B cell (primary cell): ENCODE results near the gene PPP2R5A.

Source experiments
- EZH2 ChIP-seq: IDR thresholded peaks from 2 replicates; pipeline ENCODE4 v1.6.1; 2012; ENCODE audit warnings: borderline replicate concordance, low read depth, mild to moderate bottlenecking, moderate library complexity, low read length; ENCODE audit not compliant: insufficient read depth, poor library complexity, severe bottlenecking
- TF ChIP-seq, protein P1 (sequence below): fragments of 200-600 bp; IDR thresholded peaks from one replicate; pipeline ENCODE4 v1.8.0; 2022; ENCODE audit warnings: antibody characterized with exemption, mild to moderate bottlenecking

DNA sequence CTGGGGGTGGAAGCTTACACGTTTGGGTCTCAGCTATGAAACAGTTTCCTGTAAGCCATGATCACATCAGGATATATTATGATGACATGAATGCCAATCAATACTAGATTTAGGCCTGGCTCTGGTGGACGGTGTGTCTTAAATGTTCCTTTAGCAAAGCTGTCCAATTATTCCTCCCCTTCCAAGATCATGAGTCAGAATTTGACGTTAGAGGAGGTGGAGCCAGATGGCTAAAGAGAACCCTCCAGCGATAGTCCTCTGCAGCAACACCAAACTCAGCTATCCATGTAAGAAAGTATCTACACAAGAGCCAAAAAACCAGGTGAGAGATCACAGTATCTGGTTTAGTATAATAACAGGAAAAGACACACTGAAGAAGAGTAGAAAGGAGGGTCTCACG, 81.7 kb downstream of the PPP2R5A start:
- TF ChIP-seq, protein P1, sequence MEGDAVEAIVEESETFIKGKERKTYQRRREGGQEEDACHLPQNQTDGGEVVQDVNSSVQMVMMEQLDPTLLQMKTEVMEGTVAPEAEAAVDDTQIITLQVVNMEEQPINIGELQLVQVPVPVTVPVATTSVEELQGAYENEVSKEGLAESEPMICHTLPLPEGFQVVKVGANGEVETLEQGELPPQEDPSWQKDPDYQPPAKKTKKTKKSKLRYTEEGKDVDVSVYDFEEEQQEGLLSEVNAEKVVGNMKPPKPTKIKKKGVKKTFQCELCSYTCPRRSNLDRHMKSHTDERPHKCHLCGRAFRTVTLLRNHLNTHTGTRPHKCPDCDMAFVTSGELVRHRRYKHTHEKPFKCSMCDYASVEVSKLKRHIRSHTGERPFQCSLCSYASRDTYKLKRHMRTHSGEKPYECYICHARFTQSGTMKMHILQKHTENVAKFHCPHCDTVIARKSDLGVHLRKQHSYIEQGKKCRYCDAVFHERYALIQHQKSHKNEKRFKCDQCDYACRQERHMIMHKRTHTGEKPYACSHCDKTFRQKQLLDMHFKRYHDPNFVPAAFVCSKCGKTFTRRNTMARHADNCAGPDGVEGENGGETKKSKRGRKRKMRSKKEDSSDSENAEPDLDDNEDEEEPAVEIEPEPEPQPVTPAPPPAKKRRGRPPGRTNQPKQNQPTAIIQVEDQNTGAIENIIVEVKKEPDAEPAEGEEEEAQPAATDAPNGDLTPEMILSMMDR, result no peak
- no peak for TF ChIP-seq EZH2
